ENCODE results near the gene LKAAEAR1.

- no peak for TF ChIP-seq CTCF (conservative IDR thresholded peaks at IDR 0.05; ENCODE audit: low read depth, low read length)
- TF ChIP-seq MAFK (IDR thresholded peaks at IDR 0.05; ENCODE audit: low read depth, low read length) = no peak
- TF ChIP-seq POLR2A (IDR thresholded peaks at IDR 0.05; ENCODE audit: low read depth, low read length) = no peak
- no peak for TF ChIP-seq SMC3 (IDR thresholded peaks at IDR 0.05; ENCODE audit: low read depth, low read length)
- TF ChIP-seq MXI1 (IDR thresholded peaks at IDR 0.05; ENCODE audit: borderline replicate concordance, low read depth, low read length) = no peak
- no peak for TF ChIP-seq CHD1 (IDR thresholded peaks at IDR 0.05; ENCODE audit: low read depth, low read length)
- no peak for TF ChIP-seq MAZ (IDR thresholded peaks at IDR 0.05; ENCODE audit: borderline replicate concordance, low read depth, low read length)
- no peak for TF ChIP-seq RFX5 (IDR thresholded peaks at IDR 0.05; ENCODE audit: low read depth, low read length)
- TF ChIP-seq FOS (IDR thresholded peaks at IDR 0.05; ENCODE audit: low read depth, low read length) = no peak
- TF ChIP-seq CEBPB (IDR thresholded peaks at IDR 0.05; ENCODE audit: low read depth, low read length) = no peak
- TF ChIP-seq RAD21 (IDR thresholded peaks at IDR 0.05; ENCODE audit: low read length) = no peak
- TF ChIP-seq RCOR1 (IDR thresholded peaks at IDR 0.05; ENCODE audit: insufficient replicate concordance, low read length) = no peak
- TF ChIP-seq ELK1 (IDR thresholded peaks at IDR 0.05; ENCODE audit: borderline replicate concordance, low read depth, low read length) = no peak
Observed at GRCh38 chr20:64065062-64065973, 18.9 kb downstream of the LKAAEAR1 start.
